NCI-H748 (cell line): Measurements from ENCODE around the gene UPF2.

Experiments
- DNase-seq: peaks from one replicate; lab custom pipeline; 2025; ENCODE audit not compliant: unreplicated experiment; lab: John Stamatoyannopoulos, UW

UPF2 gene

DNA sequence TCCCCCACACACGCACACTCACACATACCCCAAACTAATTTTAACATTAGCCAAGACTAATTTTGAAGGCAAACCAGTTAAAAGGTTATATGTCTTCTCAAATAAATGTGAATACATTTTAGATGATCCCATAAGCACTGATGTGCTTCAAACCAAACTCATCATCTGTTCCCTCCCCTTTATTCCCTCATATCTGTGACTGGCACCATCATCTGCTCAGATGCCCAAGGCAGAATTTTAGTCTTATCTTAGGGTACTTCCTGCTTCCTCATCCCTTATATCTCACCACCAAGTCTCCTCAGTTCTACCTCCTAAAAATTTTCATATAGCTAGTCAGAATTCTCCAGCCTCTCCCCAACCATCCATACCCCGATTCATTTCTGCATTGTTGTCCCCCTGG, 80.4 kb downstream of the UPF2 start:
- no peak for DNase-seq

DNA sequence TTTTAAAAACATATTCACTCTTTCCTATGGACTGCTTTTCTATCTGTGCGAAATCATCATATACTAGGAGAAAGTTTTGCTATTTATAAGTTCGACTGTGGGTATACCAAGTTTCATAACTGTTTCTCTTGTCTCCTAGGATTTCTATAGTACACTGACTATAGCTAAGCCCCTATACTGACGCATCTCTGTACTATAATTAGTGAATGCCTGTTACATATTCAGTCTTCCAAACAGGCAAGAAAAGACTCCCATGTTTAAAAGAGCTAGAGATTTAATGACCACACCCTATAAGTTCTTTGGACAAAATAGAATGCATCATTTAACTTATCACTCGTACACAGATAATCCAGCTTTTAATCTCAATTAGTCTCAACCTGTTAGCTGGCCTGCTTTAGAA, 80.8 kb downstream of the UPF2 start:
- DNase-seq: no peak

DNA sequence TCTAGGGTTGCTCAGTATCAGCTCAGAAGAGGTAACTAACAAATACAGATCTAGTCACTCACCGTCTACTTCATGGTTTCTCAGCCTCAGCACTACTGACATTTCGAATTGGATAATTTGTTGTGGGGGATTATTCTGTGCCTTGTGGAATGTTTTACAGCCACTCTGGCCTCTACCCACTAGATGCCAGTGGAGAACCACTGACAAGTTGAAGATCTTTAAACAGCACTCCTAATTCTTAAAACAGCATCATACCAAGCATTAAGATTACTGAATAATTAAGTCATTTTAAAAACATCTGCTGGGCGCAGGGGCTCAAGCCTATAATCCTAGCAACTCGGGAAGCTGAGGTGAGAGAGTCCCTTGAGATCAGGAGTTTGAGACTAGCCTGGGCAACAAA, 82.6 kb downstream of the UPF2 start:
- DNase-seq: no peak

DNA sequence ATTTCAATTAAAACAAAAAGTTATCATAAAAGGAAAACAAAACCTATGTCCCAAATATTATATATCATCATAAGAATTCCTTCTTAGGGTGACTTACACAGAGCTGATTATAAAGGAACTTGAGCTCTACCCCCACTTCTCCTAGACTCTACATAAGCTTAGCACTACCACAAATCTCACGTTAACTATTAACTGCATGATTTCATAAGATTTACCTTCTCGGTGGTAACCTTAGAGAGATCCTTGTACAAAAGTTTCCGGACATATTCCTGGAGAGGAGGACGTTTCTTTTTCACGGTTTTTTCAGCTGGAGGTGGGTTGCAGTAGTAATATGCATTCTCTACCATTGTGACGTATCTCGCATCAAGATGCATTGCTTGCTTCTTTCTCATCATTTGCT, 83.7 kb downstream of the UPF2 start:
- DNase-seq: no peak

DNA sequence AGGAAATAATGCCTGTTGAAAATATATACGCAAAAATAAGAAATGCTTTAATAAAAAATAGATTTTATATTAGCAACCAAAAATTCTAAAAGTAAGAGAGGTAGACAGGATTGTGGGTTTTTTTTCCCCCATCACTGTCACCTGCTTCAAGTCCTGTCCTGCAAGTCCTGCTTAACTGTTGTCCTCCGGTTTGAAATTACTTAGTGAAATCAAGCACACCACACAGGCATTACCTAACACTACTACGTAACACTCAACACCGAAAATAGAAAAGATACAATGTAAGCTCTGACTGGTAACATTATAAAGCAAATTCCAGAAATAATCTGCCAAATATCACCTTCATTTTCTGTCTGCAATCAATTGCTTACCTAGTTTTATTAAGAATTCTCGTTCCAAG, 90.9 kb downstream of the UPF2 start:
- no peak for DNase-seq

DNA sequence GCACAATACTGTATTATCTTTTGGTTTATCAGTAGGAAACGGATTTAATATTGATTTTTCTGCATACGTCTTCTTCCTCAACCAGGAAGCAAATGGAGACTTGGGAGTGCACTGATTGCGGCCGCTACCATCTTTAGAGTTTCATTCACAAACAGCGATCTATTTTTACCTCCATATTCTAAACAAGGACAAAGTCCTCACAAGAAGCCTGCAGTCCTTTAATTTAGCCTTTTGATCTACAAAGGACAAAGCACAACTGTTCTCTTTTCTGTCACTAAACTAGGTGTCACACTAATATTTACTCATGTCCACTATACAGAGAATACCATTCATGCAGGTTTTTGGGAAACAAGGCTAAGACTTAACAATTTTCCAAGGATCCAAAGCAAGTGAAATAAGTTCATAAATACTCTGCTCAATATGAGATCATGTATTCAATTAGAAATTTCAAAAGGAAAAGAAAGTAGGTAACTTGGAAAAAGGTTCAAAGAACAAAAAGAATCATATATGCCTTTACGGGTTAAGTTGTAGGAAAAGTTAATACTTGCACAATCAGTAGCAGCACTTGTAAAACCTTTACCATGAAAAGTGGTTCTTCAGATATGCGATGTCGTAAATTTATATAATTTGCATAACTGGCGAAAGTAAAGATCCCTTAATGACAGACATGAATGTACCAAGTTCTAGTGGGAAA, 92.1 kb downstream of the UPF2 start:
- no peak for DNase-seq

DNA sequence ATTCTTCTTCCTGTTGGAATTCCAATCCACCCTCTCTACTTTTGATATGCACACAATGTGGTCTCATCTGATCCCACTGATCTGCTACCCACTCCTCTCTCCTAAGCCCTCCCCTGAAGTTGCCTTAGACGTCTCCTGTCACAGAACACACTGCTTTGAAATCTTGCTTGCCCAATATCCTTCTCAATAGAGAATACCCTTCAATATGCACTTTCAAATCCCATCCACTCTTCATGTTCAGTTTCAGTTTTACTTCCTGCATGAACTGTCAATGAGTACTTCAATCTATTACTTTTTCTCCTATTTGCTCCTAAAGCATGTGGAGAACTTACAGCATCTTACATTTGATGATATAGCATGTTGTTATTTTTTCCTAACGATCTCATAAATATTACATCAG, 93.5 kb downstream of the UPF2 start:
- DNase-seq: no peak

DNA sequence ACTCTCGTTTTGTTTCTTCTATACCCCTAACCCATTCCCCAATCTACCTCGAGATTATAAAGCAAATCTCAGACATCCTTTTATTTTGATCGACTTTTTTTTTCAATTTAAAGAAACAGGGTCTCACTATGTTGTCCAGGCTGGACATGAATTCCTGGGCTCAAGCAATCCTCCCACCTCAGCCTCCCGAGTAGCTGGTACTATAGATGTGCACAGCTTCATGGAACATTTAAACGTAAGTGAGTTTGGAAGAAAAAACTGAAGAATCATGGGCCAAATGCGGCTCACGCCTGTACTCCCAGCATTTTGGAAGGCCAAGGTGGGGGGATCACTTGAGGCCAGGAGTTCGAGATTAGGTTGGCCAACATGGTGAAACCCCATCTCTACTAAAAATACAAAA, 96.0 kb downstream of the UPF2 start:
- DNase-seq: no peak

DNA sequence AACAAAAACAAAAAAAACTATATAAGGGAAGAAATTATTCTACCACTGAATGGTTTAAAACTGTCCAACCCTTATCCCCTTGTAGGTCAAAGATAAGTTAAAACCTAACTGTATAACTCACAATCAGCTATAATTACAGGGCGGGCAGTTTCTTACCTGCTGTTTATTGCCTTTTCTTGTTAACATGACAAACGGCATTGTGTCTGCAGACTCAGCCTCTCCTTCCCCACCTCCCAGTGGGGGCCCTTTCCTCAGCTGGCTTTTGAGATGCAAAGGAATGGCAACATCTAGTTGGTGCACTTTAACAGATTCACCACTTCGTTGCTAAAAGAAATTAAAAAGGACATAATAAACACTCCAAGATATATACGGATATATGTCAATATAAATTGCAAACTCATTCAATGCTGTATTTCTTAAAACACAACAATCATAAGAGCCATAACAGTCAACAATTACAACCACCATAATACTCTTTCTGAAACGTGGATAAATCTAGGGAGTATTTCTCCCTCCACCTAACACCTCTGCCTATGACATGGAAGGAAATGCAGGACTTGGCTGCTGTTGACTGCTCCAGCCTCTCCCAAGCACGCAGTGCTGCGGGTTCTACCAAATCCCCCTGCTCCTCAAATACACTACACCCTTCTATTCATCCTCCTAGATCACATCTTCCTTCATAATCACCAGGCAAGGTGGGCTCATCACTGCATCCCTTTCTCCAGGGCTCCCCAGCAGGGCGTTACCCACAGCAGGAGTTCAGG, 106.0 kb downstream of the UPF2 start:
- no peak for DNase-seq

DNA sequence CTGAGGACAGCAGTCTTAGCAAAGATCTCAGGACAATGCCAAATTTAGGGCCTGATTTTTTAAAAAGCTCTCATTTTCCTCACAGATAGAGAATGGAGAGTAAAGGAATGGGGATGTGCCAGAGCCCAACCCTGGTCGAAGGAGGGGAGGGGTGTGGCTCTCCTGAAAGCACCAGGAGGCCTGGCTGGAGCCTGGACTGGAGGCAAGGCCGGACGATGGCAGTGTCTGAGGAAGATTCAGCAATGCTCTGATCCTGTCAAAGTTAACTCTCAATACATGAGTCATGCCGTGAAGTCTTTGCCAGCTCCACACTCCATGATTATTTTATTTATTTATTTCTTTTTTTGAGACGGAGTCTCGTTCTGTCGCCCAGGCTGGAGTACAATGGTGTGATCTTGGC, 108.3 kb downstream of the UPF2 start:
- no peak for DNase-seq

DNA sequence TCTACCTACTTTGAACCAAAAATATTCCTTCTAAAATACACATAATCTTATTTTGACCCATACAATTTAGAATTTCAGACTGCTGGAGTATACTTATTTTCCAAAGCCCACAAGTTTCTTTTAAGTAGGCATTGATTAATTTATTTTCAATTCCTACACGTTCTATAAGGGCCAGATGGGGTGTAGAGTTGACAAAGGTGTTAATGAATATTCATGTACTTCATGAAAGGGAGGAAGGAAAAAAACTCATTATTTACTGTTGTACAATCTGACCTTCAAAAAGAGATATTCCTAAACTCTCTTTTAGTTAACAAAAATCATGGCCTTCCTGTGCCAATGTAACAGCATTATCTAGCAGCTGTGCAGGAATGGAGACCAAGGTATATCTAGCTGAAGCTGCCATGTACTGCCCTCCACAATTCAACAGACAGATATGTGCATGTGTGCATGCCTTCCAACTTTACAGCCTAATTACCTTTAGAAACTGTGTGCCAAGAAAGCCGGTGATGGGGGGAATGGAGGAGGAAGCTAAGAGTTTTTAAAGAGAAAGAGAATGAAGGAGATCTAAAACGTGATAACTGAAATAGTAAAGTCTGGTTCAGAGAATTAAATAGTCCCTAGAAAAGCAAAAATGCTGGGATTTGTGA, 108.9 kb downstream of the UPF2 start:
- no peak for DNase-seq

DNA sequence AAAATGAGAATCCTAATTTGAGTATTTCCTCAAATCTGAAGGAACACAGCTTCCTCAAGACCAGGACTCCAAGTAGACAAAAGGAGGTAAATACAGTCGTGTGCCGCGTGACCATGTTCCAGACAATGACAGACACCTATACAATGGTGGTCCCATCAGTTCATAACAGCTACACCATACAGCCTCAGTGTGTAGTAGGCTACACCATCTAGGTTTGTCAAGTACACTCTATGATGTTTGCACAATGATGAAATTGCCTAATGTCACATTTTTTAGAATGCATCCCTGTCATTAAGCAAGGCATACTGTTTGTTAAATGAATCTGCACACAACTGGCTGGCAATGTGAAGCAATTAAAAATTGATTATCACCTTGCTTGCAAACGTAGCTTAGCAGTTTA, 111.6 kb downstream of the UPF2 start:
- no peak for DNase-seq

DNA sequence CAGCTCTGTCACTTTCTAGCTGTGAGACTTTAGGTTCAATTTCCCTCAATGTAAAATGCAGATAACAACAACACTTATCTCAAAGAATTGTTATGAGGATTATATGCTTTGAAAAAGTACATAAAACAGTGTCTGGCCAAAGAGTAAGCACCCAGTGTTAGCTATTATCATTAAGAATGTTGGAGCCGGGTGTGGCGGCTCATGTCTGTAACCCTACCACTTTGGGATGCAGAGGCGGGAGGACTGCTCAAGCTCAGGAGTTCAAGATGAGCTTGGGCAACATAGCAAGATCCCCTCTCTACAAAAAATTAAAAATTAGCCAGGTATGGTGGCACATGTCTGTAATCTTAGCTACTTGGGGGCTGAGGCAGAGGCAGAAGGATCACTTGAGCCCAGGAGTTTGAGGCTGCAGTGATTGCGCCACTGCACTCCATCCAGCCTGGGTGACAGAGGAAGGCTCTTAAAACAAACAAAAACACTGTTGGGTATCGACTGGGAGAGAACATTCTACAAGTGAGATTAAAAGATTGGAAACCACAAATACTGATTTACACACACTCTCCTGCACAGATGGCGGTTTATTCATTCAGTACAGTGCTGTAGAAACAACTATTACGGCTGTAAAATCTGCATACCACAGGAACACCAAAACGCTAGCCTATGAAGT, 112.2 kb downstream of the UPF2 start:
- DNase-seq: no peak

DNA sequence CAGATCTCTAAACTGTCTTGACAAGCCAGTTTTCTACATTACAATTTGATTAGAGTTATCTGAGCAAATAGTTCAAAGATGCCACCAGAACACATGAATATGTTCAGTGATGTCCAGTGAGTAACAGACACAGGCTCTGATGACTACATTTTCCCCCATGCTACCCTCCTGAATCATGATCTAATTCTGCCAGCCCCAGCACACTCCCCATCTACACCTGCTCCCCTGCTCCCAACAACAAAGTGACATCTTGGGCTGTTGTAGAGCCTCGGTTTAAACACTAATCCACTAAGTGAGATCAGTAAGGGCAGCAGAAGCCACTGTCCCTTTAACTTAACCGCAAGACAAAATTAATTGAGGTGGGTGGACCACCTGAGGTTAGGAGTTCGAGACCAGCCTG, 114.9 kb downstream of the UPF2 start:
- no peak for DNase-seq

DNA sequence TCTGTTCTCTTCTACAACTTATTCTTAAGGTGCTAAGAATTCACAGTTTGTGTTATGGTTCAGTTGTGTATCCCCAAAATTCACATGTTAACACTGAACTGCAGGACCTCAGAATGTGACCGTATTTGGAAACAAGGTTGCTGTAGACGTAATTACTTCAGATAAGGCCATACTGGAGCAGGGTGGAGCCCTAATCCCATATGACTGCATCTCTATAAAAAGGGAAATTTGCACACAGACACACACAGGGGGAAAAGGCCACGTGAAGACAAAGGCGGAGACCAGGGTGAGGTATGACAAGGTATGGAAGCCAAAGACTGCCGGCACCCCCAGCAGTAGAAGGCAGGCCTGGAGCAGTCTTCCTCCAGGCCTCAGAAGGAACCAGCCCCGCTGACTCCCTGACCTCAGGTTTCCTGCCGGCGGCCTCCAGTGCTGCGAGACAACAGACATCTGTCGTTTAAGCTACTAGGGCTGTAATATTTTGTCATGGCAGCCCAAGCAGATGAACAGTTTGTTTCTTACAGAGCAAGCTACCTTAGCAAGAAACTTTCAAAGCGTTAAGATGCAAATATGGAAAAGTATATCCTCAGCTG, 120.7 kb downstream of the UPF2 start:
- no peak for DNase-seq

DNA sequence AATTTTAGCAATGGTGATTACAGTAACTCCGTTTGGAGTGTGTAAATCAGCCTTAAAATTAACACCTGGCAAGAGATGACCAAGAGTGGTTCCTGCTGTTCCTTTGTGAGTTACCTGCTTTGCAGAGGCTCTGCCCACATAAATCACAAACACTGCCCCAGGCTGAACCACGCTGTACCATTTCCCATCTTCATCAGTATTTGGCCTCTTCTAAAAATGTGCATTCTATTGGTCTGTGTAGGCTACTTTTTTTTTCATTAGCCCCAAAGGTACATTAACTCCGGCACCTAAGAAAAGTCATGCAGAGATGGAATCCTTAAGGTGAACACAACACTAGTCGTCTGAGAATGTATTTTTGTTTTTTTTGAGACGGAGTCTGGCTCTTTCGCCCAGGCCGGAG, 123.3 kb downstream of the UPF2 start:
- DNase-seq: no peak

DNA sequence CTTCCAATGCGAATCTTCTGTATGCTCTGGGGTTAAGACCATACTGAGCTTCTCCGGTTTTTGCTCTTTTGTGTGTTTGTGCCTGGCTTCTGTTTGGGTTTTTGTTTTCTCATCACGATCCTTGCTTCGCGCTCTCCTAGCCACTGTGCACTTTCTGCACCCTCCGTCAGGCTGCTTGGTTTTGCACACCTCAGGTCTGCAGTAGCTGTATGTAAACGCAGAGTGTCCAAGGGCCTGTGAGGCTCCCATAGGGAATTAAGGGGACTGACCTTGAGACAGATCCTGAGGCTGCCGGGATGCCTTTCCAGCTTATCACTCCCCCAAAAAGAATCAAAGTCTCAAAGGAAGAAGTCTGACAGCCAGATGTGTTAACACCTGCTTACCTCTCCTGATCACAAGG, 124.2 kb downstream of the UPF2 start:
- DNase-seq: no peak

DNA sequence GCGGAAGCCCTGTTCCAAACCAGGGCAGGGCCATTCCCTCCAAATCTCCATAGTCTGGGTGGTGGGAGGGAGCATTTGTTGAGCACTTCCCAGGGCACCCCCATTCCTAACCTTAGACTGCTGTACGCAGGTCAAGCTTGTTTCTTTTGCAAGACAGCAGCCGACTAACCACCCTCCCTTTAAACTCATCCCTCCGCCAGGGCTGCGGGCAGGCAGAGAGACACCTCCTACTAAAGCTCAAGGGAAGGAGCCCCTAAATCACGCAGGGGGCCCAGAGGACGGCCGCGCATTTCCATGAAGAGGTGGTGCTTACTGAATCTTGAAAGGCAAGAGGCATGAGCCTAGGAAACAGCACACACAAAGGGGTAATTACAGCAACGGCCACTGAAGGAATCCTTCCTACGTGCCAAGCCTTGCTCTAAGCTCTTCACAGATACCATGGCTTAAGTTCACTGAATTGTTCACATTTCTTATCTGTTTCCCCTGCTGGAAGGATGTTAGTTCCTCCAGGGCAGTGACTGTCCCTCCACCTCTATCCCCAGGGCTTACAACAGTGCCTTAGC, 129.4 kb downstream of the UPF2 start:
- DNase-seq: no peak

DNA sequence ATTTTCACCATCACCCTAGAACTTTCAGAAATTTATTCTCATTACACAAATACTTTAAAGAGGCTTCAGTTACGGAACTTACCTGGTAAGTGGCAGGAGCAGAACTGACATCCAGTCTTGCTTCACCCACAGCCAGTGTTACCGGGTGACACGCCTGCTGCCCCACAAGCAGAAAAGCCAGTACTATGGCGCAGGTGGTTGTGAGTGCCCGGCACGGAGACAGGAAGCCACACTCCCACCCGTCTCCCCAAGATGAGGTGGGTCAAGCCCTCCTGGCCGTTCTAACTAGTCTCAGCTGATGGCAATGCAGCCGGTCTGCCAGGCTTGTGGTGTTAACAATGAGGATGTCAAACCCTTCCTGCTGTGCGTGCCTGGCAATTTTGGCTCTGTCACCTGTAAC, 132.5 kb downstream of the UPF2 start:
- DNase-seq: no peak

DNA sequence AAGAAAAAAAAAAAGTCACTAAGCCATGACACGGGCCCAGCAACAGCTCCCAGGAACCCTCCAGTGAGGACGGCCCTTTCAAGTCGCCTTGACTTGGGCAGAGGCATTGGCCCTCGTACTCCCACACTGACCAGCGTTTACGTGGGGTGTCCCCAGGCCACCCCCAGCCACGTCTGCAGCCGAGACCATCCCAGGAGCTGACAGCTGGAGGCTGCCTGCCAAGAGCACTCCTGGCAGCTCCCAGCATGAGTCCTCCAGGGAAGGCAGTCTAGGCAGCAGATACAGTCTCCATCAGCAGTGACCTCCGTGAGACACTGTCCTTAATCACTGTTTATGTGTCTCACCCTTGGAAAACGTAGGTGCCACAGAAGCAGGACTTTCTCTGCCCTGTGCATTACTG, 133.0 kb downstream of the UPF2 start:
- no peak for DNase-seq

DNA sequence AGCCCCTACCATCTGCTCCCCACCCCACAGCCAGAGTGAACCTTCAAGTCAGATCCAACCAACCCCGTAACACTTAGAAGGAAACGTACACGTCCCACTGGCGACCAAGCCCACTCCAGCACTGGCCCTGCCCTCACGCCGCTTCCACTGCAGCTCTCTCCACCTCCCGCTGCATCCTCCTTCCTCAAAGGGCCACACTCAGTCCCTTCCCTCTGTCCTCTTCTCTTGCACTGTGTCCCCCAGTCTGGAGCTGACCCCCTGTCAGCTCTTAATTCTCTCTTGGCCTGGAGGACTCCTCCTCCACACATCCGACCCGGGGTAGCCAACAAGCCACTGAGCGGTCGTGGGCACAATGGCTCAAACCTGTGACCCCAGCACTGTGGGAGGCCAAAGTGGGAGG, 133.6 kb downstream of the UPF2 start:
- DNase-seq: no peak
